HPDE6-E6E7 (cell line): Measurements from ENCODE around the gene CAB39L.

Experiments used
- DNase-seq: peaks from one replicate; pipeline ENCODE4 v3.0.0; 2011; ENCODE audit warnings: missing footprints; ENCODE audit errors: extremely low spot score

The CAB39L gene

DNA sequence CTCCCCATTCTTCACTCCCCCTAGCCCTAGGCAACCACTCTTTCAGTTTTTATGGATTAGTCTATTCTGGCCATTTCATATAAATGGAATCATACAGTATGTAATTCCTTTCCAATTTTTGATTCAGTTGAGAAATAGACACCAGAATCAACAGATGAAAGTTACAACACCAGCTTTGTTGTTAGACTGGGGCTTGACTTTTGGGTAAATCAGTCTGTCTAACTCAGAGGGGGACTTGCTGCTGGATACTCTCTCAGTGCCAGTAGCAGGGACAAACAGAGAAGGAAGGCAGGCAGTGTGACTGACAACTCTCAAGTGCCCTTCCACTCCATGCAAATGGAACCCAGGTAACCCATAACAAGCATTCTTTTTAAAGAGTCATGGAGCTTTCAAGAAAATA is 155.4 kb downstream of the CAB39L start:
- DNase-seq = no peak

DNA sequence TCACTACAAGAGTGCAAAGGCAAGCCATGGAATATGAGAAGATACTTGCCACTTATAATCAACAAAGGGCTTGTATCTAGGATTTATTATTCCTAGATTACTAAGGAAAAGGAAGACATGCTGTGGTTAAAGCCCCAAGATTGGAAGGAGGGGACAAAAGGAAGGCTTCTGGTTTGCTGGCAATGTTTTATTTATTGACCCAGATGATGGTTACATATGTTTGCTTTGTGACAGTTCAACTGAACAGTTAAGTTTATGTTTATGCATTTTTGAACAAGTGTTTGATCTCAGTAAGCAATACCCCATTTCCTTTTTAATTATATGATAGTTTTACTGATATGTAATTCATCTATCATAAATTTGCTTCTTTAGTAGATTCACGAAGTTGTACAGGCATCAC is 155.9 kb downstream of the CAB39L start:
- no peak for DNase-seq

DNA sequence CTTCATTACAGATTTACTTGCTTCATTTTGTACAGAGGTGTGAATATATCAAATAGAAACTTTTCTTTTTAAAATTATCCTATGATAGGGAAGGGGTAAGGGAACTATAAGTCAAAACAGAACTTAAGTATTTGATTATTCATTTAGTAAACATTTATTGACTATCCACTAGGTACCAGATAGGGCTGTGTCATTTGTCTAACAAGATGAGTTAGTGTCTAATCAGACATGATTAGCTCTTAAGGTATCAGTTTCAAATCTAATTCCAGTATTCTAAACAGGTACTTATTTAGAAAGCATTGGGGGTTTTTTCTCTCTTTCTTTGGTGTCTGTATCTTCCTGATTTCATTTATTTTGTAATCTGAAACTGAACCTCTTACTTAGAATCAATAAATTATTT is 164.0 kb downstream of the CAB39L start:
- no peak for DNase-seq

DNA sequence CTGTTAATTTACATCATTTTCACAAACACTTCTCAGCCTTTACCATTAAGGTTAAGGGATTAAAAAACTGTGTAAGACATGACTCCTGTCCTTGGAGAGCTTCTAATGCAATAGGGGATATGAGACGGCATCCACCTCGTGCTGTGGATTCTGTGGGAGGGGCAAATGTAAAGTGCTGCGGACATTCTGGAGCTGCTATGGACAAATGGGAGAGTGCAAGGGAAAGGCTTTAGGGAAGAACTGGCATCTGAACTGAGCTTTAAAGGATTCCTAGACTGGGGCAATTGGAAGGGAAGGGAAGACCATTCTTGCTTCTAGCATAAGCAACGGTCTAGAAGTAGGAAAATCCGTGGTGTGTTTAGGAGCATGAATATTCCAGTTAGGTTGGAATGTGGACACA is 164.8 kb downstream of the CAB39L start:
- no peak for DNase-seq

DNA sequence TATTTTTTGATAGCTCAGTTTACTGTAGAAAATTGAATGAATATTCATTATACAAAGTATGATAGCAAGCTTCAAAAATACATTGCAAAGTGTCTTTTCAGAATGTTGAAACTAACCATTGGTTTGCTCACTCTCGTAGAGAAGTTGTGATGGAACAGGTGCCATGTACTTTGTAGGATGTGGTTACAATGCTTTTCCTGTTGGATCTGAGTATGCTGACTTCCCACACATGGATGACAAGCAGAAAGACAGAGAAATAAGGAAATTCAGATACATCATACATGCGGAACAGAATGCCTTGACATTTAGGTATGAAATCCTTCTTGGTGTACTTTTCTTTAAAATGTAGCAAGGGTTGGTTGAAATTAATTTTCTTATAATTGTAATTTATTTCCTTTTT is 165.7 kb downstream of the CAB39L start:
- DNase-seq = no peak

DNA sequence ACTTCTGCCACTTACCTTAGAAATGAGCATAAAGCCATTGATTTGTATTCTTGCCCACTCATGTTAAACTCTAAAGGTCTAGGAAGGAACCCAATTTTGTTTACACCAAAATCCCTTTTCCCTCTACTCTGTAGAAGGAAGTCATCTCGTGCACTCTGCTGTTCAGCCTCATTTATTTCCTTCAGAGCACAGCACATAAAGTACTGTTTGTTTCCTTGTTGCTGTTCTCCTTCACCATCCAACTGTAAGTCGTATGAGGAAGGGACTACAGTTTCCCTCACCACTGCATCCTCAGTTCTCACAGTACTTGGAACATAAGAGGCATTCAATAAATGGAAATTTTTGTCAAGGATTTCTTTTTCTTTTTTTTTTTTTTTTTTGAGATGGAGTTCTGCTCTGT is 171.6 kb downstream of the CAB39L start:
- no peak for DNase-seq

DNA sequence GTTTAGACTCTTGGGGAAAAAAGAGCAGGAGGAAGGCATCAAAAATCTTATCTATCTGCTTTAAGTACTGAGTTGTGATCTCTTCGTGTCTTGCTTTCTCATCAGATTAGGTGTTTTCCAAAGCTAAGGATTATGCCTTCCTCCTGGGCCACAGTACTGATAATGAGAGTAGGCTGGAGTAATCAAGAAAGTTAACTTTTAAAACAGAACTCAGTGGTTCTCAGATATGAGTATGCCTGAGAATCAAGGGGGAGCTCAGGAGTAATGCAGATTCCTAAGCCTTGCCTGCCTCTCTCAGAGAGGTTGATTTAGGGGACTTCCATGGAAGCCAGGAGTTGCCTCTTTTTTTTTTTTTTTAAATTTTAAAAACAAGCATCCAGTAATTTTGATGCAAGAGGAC is 172.6 kb downstream of the CAB39L start:
- DNase-seq = no peak

DNA sequence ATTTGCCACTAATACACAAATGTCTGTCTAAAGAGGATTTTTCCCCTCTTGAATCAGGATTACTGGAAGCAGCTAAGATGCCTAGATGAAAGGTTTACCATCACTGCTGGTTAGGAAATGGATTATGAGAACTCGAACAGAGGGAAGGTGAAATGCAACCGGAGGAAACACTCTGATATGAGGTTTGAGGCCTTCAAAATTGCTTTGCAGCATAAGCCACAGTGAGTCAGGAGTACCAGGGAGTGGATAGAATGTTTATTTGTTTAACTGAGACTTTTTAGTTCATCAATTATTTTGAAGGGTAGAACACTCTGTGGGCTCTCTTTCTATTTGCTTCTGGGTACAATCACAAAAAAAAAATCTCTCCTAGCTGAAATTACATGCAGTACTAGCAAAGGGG is 178.0 kb downstream of the CAB39L start:
- DNase-seq = no peak

DNA sequence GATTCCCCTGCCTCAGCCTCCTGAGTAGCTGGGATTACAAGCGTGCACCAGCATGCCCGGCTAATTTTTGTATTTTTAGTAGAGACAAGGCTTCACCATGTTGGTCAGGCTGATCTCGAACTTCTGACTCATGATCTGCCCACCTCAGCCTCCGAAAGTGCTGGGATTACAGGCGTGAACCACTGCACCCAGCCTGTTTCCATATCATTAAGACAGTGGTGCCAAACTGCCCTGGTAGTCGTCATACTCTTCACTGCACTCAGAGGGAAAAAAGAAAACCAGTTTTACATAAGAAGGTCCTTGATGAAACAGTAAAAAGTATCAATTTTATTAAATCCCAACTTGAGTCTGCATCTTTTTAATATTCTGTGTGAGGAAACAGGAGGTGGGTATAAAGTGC is 181.2 kb downstream of the CAB39L start:
- no peak for DNase-seq

DNA sequence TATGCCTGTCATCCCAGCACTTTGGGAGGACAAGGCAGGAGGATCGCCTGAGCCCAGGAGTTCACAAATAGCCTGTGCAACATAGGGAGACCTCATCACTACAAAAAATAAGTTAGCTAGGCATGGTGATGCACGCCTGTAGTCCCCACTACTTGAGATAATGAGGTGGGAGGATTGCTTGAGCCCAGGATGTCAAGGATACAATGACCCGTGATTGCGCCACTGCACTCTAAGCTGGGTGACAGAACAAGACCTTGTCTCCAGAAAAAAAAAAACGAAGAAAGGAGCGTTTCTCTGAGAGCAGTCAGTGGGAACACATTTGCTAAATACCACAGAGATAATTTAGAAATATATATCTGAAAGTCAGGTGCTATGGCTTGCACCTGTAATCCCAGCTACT is 184.3 kb downstream of the CAB39L start:
- no peak for DNase-seq
